SK-N-SH (cell line): ENCODE data around the gene PEBP1. TPM values are rescaled to one million over a fixed set of nuclear protein-coding genes. Genes with fewer than 3 reads are reported as not detected.
A peak's percentile ranks its signal among the peaks of the same experiment; 100 is the strongest.

Experiments used
- CTCF ChIA-PET: fragments of 300-600, 350-600 bp; formaldehyde crosslinking; extraction: SDS; loops from one replicate; lab custom pipeline; 2021; lab: Yijun Ruan, JAX
- POLR2A ChIA-PET: fragments of 350-600 bp; sonication (Branson Sonifier 250); formaldehyde crosslinking; extraction: SDS; loops from one replicate; lab custom pipeline; 2020; ENCODE audit warnings: antibody characterized with exemption, inconsistent platforms; lab: Yijun Ruan, JAX
- DNase-seq: peaks from one replicate; pipeline ENCODE4 v3.0.0; 2012
- H2AFZ ChIP-seq: fragments of 200-600 bp; sonication (generic); 2 replicates; pipeline ENCODE4 v1.8.1; 2016; ENCODE audit warnings: antibody characterized with exemption, mild to moderate bottlenecking, low read depth
- H3F3A ChIP-seq: fragments of 200-600 bp; sonication (generic); replicated peaks from 2 replicates; pipeline ENCODE3; 2016; ENCODE audit warnings: antibody characterized with exemption, mild to moderate bottlenecking; ENCODE audit not compliant: insufficient read depth
- H3K27ac ChIP-seq, 2 experiments: fragments of 200-500 bp in 1 of 2; fragments of 200-600 bp in 1 of 2; sonication (Bioruptor generic) in 1 of 2; sonication (generic), shearing (Covaris generic) in 1 of 2; 2 replicates each; pipeline versions ENCODE4 v1.5.1 to v1.6.1; 2014 to 2016; ENCODE audit warnings: low read depth in 2 of 2, inconsistent platforms in 1 of 2, low read length in 1 of 2, mild to moderate bottlenecking in 1 of 2, mixed read lengths in 1 of 2
- H3K27me3 ChIP-seq: fragments of 200-600 bp; sonication (generic), shearing (Covaris generic); 2 replicates; pipeline ENCODE4 v1.6.1; 2016; ENCODE audit warnings: mixed run types; ENCODE audit not compliant: insufficient read depth
- H3K36me3 ChIP-seq, 2 experiments: fragments of 200-500 bp in 1 of 2; fragments of 200-600 bp in 1 of 2; sonication (Bioruptor generic) in 1 of 2; sonication (generic) in 1 of 2; replicated peaks in 1 of 2; 2 replicates each; pipeline versions ENCODE3 to v1.5.1; 2014 to 2016; ENCODE audit warnings: low read length in 1 of 2, mild to moderate bottlenecking in 1 of 2; ENCODE audit not compliant: insufficient read depth in 2 of 2, control insufficient read depth in 1 of 2
- H3K4me1 ChIP-seq, 2 experiments: fragments of 200-500 bp in 1 of 2; fragments of 200-600 bp in 1 of 2; sonication (Bioruptor generic) in 1 of 2; sonication (generic), shearing (Covaris generic) in 1 of 2; 2 replicates each; pipeline versions ENCODE4 v1.5.1 to v1.6.1; 2014 to 2016; ENCODE audit warnings: low read depth in 1 of 2, low read length in 1 of 2, mixed run types in 1 of 2; ENCODE audit not compliant: insufficient read depth in 2 of 2, control insufficient read depth in 1 of 2
- H3K4me2 ChIP-seq: fragments of 200-600 bp; sonication (generic), shearing (Covaris generic); 2 replicates; pipeline ENCODE4 v1.6.1; 2017; ENCODE audit warnings: mixed run types
- H3K4me3 ChIP-seq, 2 experiments: fragments of 200-500 bp in 1 of 2; fragments of 200-600 bp in 1 of 2; sonication (Bioruptor generic) in 1 of 2; sonication (generic), shearing (Covaris generic) in 1 of 2; 2 replicates each; pipeline versions ENCODE4 v1.5.1 to v1.8.1; 2014 to 2016; ENCODE audit warnings: low read depth in 2 of 2, inconsistent platforms in 1 of 2, low read length in 1 of 2, mild to moderate bottlenecking in 1 of 2, mixed read lengths in 1 of 2, moderate library complexity in 1 of 2
- H3K79me2 ChIP-seq: fragments of 200-600 bp; sonication (generic); 2 replicates; pipeline ENCODE4 v1.8.1; 2017; ENCODE audit warnings: mild to moderate bottlenecking; ENCODE audit not compliant: insufficient read depth
- H3K9ac ChIP-seq: fragments of 200-600 bp; sonication (generic); 2 replicates; pipeline ENCODE4 v1.6.1; 2017; ENCODE audit warnings: mixed run types
- H3K9me2 ChIP-seq: fragments of 200-600 bp; sonication (generic); 2 replicates; pipeline ENCODE4 v1.6.1; 2017; ENCODE audit warnings: mixed run types
- H3K9me3 ChIP-seq: fragments of 200-600 bp; sonication (generic); 2 replicates; pipeline ENCODE4 v1.6.1; 2017; ENCODE audit warnings: mixed run types, mild to moderate bottlenecking, moderate library complexity
- H4K20me1 ChIP-seq: fragments of 200-600 bp; sonication (generic); 2 replicates; pipeline ENCODE4 v1.6.1; 2017; ENCODE audit warnings: mild to moderate bottlenecking, mixed run types; ENCODE audit not compliant: insufficient read depth
- EZH2phosphoT487 ChIP-seq: fragments of 200-600 bp; sonication (generic); IDR thresholded peaks from 2 replicates; pipeline ENCODE4 v1.6.1; 2017; ENCODE audit warnings: low read depth, mixed run types, mild to moderate bottlenecking, antibody characterized with exemption, moderate library complexity, borderline replicate concordance
- FOXM1 ChIP-seq: IDR thresholded peaks from 2 replicates; pipeline ENCODE4 v1.4.0; 2012; ENCODE audit warnings: low read depth, mild to moderate bottlenecking
- GATA2 ChIP-seq: sonication (generic); formaldehyde crosslinking; IDR thresholded peaks from 2 replicates; pipeline ENCODE4 v1.5.0; 2020; ENCODE audit warnings: mild to moderate bottlenecking, missing genetic modification reagents
- JUND ChIP-seq: IDR thresholded peaks from 2 replicates; pipeline ENCODE4 v1.4.0; 2012
- MXI1 ChIP-seq: IDR thresholded peaks from 2 replicates; pipeline ENCODE4 v1.6.1; 2012; ENCODE audit warnings: mild to moderate bottlenecking, low read depth, low read length, improper control_type of control experiment
- NFIC ChIP-seq: IDR thresholded peaks from 2 replicates; pipeline ENCODE4 v1.4.0; 2012; ENCODE audit warnings: borderline replicate concordance
- POLR2AphosphoS5 ChIP-seq: IDR thresholded peaks from 2 replicates; pipeline ENCODE4 v1.6.1; 2012; ENCODE audit warnings: low read depth, low read length
- RAD21 ChIP-seq: IDR thresholded peaks from 2 replicates; pipeline ENCODE4 v1.6.1; 2012; ENCODE audit warnings: mild to moderate bottlenecking, low read length
- RCOR1 ChIP-seq: fragments of 150-350 bp; IDR thresholded peaks from 2 replicates; pipeline ENCODE4 v1.6.1; 2017; ENCODE audit warnings: antibody characterized with exemption, low read length
- RXRA ChIP-seq: IDR thresholded peaks from 2 replicates; pipeline ENCODE4 v1.4.0; 2012; ENCODE audit warnings: low read depth, mild to moderate bottlenecking, borderline replicate concordance
- SIN3A ChIP-seq: IDR thresholded peaks from 2 replicates; pipeline ENCODE4 v1.6.1; 2012; ENCODE audit warnings: low read depth, mild to moderate bottlenecking, low read length, moderate library complexity, borderline replicate concordance
- SMC3 ChIP-seq: IDR thresholded peaks from 2 replicates; pipeline ENCODE4 v1.6.1; 2012; ENCODE audit warnings: low read depth, low read length, improper control_type of control experiment
- WGBS: methylation state at CpG from one replicate; pipeline ENCODE4 v1.1.6; 2017; ENCODE audit warnings: low lambda C conversion rate; 5-methylcytosine and 5-hydroxymethylcytosine counted together
- polyA plus RNA-seq, 3 experiments: library from polyadenylated mRNA; depleted of rRNA; stranded (reverse); fragments of >200 nt; gene quantifications; 2 replicates each; pipeline ENCODE4 v1.2.3, GENCODE V29; 2012
- TF ChIP-seq, protein P1 (sequence below): IDR thresholded peaks from 2 replicates; pipeline ENCODE4 v1.4.0; 2012; ENCODE audit warnings: low read depth, borderline replicate concordance
- TF ChIP-seq, protein P2 (sequence below): IDR thresholded peaks from 2 replicates; pipeline ENCODE4 v1.4.0; 2012; ENCODE audit warnings: low read depth, borderline replicate concordance
- TF ChIP-seq, protein P3 (sequence below): IDR thresholded peaks from 2 replicates; pipeline ENCODE4 v1.6.1; 2012; ENCODE audit warnings: mild to moderate bottlenecking, low read depth, low read length, moderate library complexity
- TF ChIP-seq, protein P4 (sequence below): fragments of 200-600 bp; sonication (generic); IDR thresholded peaks from 2 replicates; pipeline ENCODE4 v1.6.1; 2017; ENCODE audit warnings: antibody characterized with exemption, mild to moderate bottlenecking, moderate library complexity

PEBP1 gene
- polyA plus RNA-seq, 1 of the 3 experiments (the other 2 are of a cell fraction): 219 TPM

DNA sequence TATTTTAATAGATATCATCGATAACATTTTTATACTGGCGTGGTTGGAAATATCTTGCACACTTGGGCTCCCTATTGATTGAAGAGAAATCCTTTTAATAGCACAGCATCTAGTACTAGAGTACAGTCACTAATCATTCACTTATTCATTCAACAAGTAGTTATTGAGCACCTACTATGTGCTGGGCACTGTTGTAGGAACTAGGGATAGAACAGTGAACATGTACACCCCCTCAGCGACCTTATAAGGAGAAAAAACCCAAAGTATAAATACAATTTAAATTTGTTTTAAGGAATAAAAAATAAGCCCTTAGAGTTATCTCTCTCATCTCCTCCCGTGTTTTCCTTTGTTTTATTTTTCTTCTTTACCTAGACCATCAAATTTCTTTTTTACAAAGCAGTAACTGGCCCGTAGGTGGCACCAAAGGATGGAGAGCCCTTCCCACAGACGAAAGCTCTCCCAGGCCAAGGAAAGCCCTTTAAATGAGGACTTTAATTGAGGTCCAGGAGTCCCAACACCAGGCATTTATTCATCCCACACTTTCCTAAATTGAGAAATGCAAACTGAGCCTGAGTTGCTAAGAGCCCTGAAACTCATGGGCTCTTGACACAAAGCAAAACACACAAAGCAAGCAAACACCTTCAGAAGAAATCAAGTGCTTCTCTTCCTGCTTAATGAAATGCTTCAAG is 29.0 kb downstream of the PEBP1 start:
- CTCF ChIA-PET: interaction anchor here (0.6 to 7.3 kb wide), 11 partner anchors 9 to 240 kb away, joined by 3 to 79 read pairs (median 3); partner anchors contain the start of genes SUDS3 and TAOK3
- peak; percentile 56 for DNase-seq

DNA sequence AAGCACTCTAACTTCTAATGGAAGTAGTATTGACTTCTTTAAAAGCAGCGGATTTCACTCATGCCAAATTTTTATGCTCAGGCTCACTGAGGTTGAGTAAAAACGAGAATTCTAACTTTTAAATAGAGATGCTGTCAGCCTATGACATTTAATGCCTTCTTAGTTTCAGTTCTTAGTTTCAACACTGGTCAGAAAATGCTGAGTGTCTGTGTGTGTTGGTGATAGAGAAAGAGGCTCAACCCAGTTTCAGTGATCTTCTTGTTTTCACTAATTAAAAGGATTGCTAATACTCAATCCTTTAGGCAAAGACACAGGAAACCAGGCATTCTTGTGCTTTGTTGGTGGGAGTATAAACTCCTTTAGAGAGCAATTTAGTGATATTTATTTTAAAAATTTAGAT is 31.0 kb downstream of the PEBP1 start:
- H3K4me1 ChIP-seq: no peaks in the 10 kb centered on the region
- H3F3A ChIP-seq: peaks cover 4% of the 10 kb centered on the region
- ChIA-PET POLR2A (no interaction called here), CTCF (interaction anchor here (0.6 to 7.3 kb wide), 3 partner anchors 16 to 277 kb away, joined by 3 to 64 read pairs (median 18); partner anchors contain the start of gene SUDS3)
- no peak for DNase-seq
- H3K4me2 ChIP-seq: no peak overlapping the region
- WGBS: 87% methylated on average over 2 of the region's 2 CpGs
- no peaks in the 10 kb centered on the region for H3K9me3 ChIP-seq
- no peak overlapping the region for H2AFZ ChIP-seq
- H3K79me2 ChIP-seq: no peaks in the 10 kb centered on the region
- TF ChIP-seq NFIC (no peak), RCOR1 (no peak), SIN3A (no peak), RXRA (no peak), EZH2phosphoT487 (no peak), JUND (no peak), MXI1 (no peak), FOXM1 (no peak)
- TF ChIP-seq, protein P1, sequence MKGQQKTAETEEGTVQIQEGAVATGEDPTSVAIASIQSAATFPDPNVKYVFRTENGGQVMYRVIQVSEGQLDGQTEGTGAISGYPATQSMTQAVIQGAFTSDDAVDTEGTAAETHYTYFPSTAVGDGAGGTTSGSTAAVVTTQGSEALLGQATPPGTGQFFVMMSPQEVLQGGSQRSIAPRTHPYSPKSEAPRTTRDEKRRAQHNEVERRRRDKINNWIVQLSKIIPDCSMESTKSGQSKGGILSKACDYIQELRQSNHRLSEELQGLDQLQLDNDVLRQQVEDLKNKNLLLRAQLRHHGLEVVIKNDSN: no peak
- TF ChIP-seq, protein P2, sequence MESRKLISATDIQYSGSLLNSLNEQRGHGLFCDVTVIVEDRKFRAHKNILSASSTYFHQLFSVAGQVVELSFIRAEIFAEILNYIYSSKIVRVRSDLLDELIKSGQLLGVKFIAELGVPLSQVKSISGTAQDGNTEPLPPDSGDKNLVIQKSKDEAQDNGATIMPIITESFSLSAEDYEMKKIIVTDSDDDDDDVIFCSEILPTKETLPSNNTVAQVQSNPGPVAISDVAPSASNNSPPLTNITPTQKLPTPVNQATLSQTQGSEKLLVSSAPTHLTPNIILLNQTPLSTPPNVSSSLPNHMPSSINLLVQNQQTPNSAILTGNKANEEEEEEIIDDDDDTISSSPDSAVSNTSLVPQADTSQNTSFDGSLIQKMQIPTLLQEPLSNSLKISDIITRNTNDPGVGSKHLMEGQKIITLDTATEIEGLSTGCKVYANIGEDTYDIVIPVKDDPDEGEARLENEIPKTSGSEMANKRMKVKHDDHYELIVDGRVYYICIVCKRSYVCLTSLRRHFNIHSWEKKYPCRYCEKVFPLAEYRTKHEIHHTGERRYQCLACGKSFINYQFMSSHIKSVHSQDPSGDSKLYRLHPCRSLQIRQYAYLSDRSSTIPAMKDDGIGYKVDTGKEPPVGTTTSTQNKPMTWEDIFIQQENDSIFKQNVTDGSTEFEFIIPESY: no peak
- TF ChIP-seq, protein P3, sequence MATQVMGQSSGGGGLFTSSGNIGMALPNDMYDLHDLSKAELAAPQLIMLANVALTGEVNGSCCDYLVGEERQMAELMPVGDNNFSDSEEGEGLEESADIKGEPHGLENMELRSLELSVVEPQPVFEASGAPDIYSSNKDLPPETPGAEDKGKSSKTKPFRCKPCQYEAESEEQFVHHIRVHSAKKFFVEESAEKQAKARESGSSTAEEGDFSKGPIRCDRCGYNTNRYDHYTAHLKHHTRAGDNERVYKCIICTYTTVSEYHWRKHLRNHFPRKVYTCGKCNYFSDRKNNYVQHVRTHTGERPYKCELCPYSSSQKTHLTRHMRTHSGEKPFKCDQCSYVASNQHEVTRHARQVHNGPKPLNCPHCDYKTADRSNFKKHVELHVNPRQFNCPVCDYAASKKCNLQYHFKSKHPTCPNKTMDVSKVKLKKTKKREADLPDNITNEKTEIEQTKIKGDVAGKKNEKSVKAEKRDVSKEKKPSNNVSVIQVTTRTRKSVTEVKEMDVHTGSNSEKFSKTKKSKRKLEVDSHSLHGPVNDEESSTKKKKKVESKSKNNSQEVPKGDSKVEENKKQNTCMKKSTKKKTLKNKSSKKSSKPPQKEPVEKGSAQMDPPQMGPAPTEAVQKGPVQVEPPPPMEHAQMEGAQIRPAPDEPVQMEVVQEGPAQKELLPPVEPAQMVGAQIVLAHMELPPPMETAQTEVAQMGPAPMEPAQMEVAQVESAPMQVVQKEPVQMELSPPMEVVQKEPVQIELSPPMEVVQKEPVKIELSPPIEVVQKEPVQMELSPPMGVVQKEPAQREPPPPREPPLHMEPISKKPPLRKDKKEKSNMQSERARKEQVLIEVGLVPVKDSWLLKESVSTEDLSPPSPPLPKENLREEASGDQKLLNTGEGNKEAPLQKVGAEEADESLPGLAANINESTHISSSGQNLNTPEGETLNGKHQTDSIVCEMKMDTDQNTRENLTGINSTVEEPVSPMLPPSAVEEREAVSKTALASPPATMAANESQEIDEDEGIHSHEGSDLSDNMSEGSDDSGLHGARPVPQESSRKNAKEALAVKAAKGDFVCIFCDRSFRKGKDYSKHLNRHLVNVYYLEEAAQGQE: no peak
- no peak overlapping the region for H3K9ac ChIP-seq
- no peak overlapping the region for H3K4me3 ChIP-seq
- H3K36me3 ChIP-seq: peaks cover 28 to 34% of the 10 kb centered on the region in 2 experiments
- no peaks in the 10 kb centered on the region for H4K20me1 ChIP-seq
- H3K27me3 ChIP-seq: no peaks in the 10 kb centered on the region
- H3K9me2 ChIP-seq: no peaks in the 10 kb centered on the region
- H3K27ac ChIP-seq: no peak overlapping the region

More for the DNA sequence above, 29.0 kb downstream of the PEBP1 start:
- H4K20me1 ChIP-seq: no peaks in the 10 kb centered on the region
- no peak overlapping the region for H3K4me3 ChIP-seq
- no peaks in the 10 kb centered on the region for H3K4me1 ChIP-seq
- peaks cover 19 to 49% of the 10 kb centered on the region in 2 experiments for H3K36me3 ChIP-seq
- TF ChIP-seq GATA2 (CRISPR knock-in tag): no peak
- TF ChIP-seq, protein P4, sequence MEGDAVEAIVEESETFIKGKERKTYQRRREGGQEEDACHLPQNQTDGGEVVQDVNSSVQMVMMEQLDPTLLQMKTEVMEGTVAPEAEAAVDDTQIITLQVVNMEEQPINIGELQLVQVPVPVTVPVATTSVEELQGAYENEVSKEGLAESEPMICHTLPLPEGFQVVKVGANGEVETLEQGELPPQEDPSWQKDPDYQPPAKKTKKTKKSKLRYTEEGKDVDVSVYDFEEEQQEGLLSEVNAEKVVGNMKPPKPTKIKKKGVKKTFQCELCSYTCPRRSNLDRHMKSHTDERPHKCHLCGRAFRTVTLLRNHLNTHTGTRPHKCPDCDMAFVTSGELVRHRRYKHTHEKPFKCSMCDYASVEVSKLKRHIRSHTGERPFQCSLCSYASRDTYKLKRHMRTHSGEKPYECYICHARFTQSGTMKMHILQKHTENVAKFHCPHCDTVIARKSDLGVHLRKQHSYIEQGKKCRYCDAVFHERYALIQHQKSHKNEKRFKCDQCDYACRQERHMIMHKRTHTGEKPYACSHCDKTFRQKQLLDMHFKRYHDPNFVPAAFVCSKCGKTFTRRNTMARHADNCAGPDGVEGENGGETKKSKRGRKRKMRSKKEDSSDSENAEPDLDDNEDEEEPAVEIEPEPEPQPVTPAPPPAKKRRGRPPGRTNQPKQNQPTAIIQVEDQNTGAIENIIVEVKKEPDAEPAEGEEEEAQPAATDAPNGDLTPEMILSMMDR: peak; percentile 68
- TF ChIP-seq RAD21: peak; percentile 75
- peak; percentile 24; the same call in 1 of the 2 replicates for TF ChIP-seq SMC3
- no peak for TF ChIP-seq POLR2AphosphoS5
- TF ChIP-seq, all 33 proteins: peak for 3
- WGBS: 69% methylated on average over 6 of the region's 6 CpGs
- Histone ChIP-seq H3K9me2 (no peaks in the 10 kb centered on the region), H3K9ac (no peak overlapping the region), H3K9me3 (no peaks in the 10 kb centered on the region), H2AFZ (no peak overlapping the region), H3K27ac (no peak overlapping the region), H3F3A (peaks cover 4% of the 10 kb centered on the region), H3K4me2 (no peak overlapping the region), H3K79me2 (no peaks in the 10 kb centered on the region), H3K27me3 (no peaks in the 10 kb centered on the region)
- POLR2A ChIA-PET: no interaction called here
